Measurements from ENCODE around the gene APOBR.
"Not testable (repeated sequence)": the region's sequence is repeated elsewhere in the genome, so short reads cannot be mapped to it uniquely, and the experiment has no call there.

- TF ChIP-seq CTCF, POLR2A (IDR thresholded peaks at IDR 0.05): not testable (repeated sequence)
These were observed 11.1 kb upstream of the APOBR start for GRCh38 chr16:28483361-28483760.

Measured in testis (tissue), 2 donors.